Breast epithelium (tissue), 4 donors: ENCODE data around the gene DPP8. TPM values are rescaled to one million over a fixed set of nuclear protein-coding genes. Genes with fewer than 3 reads are reported as not detected.
"Not testable (repeated sequence)": the region's sequence is repeated elsewhere in the genome, so short reads cannot be mapped to it uniquely, and the experiment has no call there.

Source experiments
- DNase-seq, 2 donors: peaks; one replicate each; pipeline ENCODE4 v3.0.0-alpha.2; 2019; ENCODE audit warnings: low spot score in 2 of 2
- H3K27ac ChIP-seq, 2 donors: fragments of 200-600 bp; sonication (generic) in 1 of 2; one replicate each; pipeline ENCODE4 v1.5.1; 2016 to 2019; ENCODE audit warnings: mild to moderate bottlenecking in 1 of 2
- H3K27me3 ChIP-seq, 2 donors: fragments of 200-600 bp; sonication (generic) in 1 of 2; one replicate each; pipeline versions ENCODE4 v1.5.1 to v1.6.0; 2017 to 2019; ENCODE audit warnings: control low read depth in 1 of 2, mild to moderate bottlenecking in 1 of 2
- H3K36me3 ChIP-seq: fragments of 200-600 bp; one replicate; pipeline ENCODE4 v1.5.1; 2019
- H3K4me1 ChIP-seq, 2 donors: fragments of 200-600 bp; sonication (generic); one replicate each; pipeline ENCODE4 v1.5.1; 2016 to 2019; ENCODE audit warnings: control low read depth in 1 of 2
- H3K4me3 ChIP-seq, 3 donors: fragments of 200-600 bp; sonication (generic); 1 replicate in 2 of 3; 2 replicates in 1 of 3; pipeline ENCODE4 v1.5.1; 2016 to 2019; ENCODE audit warnings: mild to moderate bottlenecking in 3 of 3, moderate library complexity in 2 of 3
- H3K9me3 ChIP-seq, 2 donors: fragments of 200-600 bp; sonication (generic) in 1 of 2; one replicate each; pipeline ENCODE4 v1.5.1; 2016 to 2019; ENCODE audit warnings: control low read depth in 1 of 2
- CTCF ChIP-seq, 3 donors: fragments of 450-650 bp; IDR thresholded peaks; one replicate each; pipeline ENCODE4 v1.5.1; 2016 to 2017; ENCODE audit warnings: antibody characterized with exemption in 3 of 3, mild to moderate bottlenecking in 3 of 3, moderate library complexity in 3 of 3
- POLR2A ChIP-seq: fragments of 450-650 bp; IDR thresholded peaks from one replicate; pipeline ENCODE4 v1.6.1; 2016; ENCODE audit warnings: antibody characterized with exemption, mild to moderate bottlenecking, moderate library complexity
- POLR2AphosphoS5 ChIP-seq, 3 donors: sonication (generic); formaldehyde crosslinking; IDR thresholded peaks; one replicate each; pipeline ENCODE4 v1.6.1; 2017; ENCODE audit warnings: antibody characterized with exemption in 3 of 3
- intact Hi-C: fragments of 100-400 bp; cut with DNase I; formaldehyde crosslinking; loops from one replicate; pipeline ENCODE4 v1.15.1; 2023; ENCODE audit warnings: low total_unique reads
- total RNA-seq, 3 donors: library from RNA; depleted of rRNA; stranded (reverse); fragments of >200 nt; gene quantifications; one replicate each; pipeline ENCODE4 v1.1.0, GENCODE V29; 2016

Gene DPP8
- total RNA-seq, 3 donors from 2014 or later: 35.0 to 47.0 (median 42.6) TPM

DNA sequence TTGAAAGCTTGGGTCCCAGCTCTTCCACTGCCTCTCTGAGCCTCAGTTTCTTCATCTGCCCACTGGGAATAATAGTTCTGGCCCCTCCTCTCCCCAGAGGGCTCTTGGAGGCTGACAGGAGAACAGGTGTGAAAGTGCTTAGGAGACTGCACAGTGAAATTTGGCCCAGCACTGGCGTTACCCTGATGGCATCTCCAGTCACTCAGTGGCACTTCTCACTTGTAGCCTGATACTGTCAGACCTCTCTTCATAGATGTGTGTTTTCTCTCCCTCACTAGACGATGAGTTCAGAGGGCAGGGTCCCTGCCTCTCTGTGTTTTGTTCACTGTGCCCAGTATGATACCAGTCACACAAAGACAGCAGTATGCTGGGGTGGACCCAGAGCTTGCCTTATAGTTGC lies 117.5 kb downstream of the DPP8 start:
- intact Hi-C loops: no loop called here
- Histone ChIP-seq H3K4me3 (no peak overlapping the region), H3K4me1 (no peaks in the 10 kb centered on the region), H3K27me3 (peaks cover 0 to 23% of the 10 kb centered on the region in 2 donors), H3K36me3 (no peaks in the 10 kb centered on the region), H3K27ac (no peak overlapping the region), H3K9me3 (no peaks in the 10 kb centered on the region)
- no peak for TF ChIP-seq CTCF (IDR thresholded peaks at IDR 0.05)
- DNase-seq: no peak

GRCh38 chr15:65399001-65399706 lies 118.3 kb downstream of the DPP8 start:
- TF ChIP-seq CTCF (IDR thresholded peaks at IDR 0.05) (no peak), POLR2A (no peak), POLR2AphosphoS5 (IDR thresholded peaks at IDR 0.05) (no peak)
- DNase-seq: no peak
- Histone ChIP-seq H3K27ac (no peak overlapping the region), H3K4me3 (no peak overlapping the region), H3K36me3 (no peaks in the 10 kb centered on the region), H3K4me1 (no peaks in the 10 kb centered on the region), H3K27me3 (peaks cover 2 to 32% of the 10 kb centered on the region in 2 donors), H3K9me3 (no peaks in the 10 kb centered on the region)
- intact Hi-C loops: no loop called here

DNA sequence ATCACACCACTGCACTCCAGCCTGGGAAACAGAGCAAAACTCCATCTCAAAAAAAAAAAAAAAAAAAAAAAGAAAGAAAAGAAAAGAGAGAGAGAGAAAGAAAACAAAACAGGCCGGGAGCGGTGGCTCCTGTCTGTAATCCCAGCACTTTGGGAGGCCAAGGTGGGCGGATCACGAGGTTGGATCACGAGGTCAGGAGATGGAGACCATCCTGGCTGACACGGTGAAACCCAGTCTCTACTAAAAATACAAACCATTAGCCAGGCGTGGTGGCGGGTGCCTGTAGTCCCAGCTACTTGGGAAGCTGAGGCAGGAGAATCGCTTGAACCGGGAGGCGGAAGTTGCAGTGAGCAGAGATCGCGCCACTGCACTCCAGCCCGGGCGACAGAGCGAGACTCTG lies 119.0 kb downstream of the DPP8 start:
- H3K4me1 ChIP-seq, H3K4me3 ChIP-seq, H3K36me3 ChIP-seq, H3K9me3 ChIP-seq, DNase-seq, intact Hi-C loops, H3K27ac ChIP-seq: not testable (repeated sequence)
- peaks cover 3 to 33% of the 10 kb centered on the region in 2 donors for H3K27me3 ChIP-seq

DNA sequence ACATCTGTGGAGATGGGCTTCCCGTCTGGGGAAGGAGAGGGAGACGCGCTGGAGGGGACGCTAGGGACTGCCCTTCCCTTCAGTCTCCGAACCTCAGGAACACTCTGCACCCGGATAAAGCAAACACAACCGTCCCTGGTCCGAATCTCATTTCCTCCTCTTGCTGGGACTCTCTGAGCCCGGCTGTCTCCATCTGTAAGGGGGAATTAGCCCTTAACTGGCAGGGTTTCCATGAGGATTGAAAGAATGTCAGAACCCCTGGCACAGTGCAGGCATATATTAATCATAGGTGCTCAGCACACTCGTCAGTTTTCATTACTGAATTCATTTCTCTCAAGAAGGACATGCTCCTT lies 120.5 kb downstream of the DPP8 start:
- Histone ChIP-seq H3K36me3 (no peaks in the 10 kb centered on the region), H3K27ac (no peak overlapping the region), H3K4me1 (no peaks in the 10 kb centered on the region), H3K9me3 (no peaks in the 10 kb centered on the region), H3K27me3 (peaks cover 3 to 33% of the 10 kb centered on the region in 2 donors), H3K4me3 (peak overlapping the region in 1 of 3 donors; percentile 46)
- DNase-seq: no peak
- TF ChIP-seq CTCF (IDR thresholded peaks at IDR 0.05) (no peak), POLR2AphosphoS5 (IDR thresholded peaks at IDR 0.05) (no peak), POLR2A (no peak)
- intact Hi-C loops: no loop called here

GRCh38 chr15:65396283-65396964 lies 121.1 kb downstream of the DPP8 start:
- TF ChIP-seq POLR2A (no peak), CTCF (IDR thresholded peaks at IDR 0.05) (no peak), POLR2AphosphoS5 (IDR thresholded peaks at IDR 0.05) (no peak)
- intact Hi-C loops: no loop called here
- peaks cover 3 to 33% of the 10 kb centered on the region in 2 donors for H3K27me3 ChIP-seq
- H3K4me1 ChIP-seq: no peaks in the 10 kb centered on the region
- DNase-seq: no peak
- H3K9me3 ChIP-seq: no peaks in the 10 kb centered on the region
- H3K36me3 ChIP-seq: no peaks in the 10 kb centered on the region
- peak overlapping the region in 1 of 3 donors; percentile 46 for H3K4me3 ChIP-seq
- H3K27ac ChIP-seq: no peak overlapping the region
